ENCODE results near the gene KCNIP2. TPM values are rescaled to one million over a fixed set of nuclear protein-coding genes. Genes with fewer than 3 reads are reported as not detected.

The KCNIP2 gene
- polyA plus RNA-seq, 1 of the 3 experiments (the other 2 are of a cell fraction), result 1.0 TPM

DNA sequence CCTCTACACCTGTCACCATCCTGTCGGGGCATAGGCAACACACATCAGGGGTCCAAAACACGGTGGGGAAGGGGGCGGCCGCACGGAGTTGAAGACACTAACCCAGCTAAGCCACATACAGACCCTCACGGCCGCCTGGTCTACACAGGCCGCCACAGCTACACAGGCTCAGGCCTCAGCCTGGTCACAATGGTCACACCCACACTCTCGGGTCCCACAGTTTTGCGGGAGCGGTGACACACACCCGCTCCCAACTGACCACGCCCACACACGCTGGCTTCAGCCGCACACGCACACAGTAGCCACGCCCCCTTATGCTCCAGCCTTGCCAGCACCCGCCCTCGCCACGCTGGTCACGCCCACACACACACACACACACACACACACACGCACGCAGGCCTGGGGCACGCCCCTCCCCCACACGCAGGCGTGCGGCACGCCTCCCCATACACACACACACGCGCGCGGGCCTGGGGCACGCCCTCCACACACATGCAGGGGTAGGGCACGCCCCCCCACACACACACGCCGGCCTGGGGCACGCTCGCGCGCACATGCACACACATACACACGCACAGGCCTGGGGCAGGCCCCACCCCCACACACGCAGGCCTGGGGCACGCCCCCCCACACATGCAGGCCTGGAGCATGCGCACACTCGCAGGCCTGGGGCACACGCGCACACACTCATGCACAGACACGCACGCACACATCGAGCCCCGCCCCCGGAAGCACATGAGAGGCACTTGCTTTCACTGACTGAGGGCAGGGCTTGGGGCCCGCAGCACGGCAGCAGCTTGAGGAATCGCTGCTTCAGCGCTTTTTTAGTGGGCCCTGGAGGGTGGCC lies 13.1 kb downstream of the KCNIP2 start (continued):
- TF ChIP-seq, protein P1, sequence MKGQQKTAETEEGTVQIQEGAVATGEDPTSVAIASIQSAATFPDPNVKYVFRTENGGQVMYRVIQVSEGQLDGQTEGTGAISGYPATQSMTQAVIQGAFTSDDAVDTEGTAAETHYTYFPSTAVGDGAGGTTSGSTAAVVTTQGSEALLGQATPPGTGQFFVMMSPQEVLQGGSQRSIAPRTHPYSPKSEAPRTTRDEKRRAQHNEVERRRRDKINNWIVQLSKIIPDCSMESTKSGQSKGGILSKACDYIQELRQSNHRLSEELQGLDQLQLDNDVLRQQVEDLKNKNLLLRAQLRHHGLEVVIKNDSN (IDR thresholded peaks at IDR 0.05; ENCODE audit: borderline replicate concordance, low read depth), result no peak
- TF ChIP-seq, protein P2, sequence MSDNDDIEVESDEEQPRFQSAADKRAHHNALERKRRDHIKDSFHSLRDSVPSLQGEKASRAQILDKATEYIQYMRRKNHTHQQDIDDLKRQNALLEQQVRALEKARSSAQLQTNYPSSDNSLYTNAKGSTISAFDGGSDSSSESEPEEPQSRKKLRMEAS (IDR thresholded peaks at IDR 0.05; ENCODE audit: low read depth), result peak; percentile 87
- TF ChIP-seq RFX5 (IDR thresholded peaks at IDR 0.05; ENCODE audit: low read length), result no peak
- TF ChIP-seq SMC3 (IDR thresholded peaks at IDR 0.05; ENCODE audit: low read depth, low read length), result no peak
- TF ChIP-seq EP300 (IDR thresholded peaks at IDR 0.05; ENCODE audit: borderline replicate concordance in 1 of 2, low read depth in 1 of 2, low read length in 1 of 2), result no peak
- no peak; the same call in 1 of the 2 replicates for TF ChIP-seq TCF12 (IDR thresholded peaks at IDR 0.05)
- TF ChIP-seq, protein P3, sequence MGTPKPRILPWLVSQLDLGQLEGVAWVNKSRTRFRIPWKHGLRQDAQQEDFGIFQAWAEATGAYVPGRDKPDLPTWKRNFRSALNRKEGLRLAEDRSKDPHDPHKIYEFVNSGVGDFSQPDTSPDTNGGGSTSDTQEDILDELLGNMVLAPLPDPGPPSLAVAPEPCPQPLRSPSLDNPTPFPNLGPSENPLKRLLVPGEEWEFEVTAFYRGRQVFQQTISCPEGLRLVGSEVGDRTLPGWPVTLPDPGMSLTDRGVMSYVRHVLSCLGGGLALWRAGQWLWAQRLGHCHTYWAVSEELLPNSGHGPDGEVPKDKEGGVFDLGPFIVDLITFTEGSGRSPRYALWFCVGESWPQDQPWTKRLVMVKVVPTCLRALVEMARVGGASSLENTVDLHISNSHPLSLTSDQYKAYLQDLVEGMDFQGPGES (IDR thresholded peaks at IDR 0.05; ENCODE audit: low read depth, low read length), result no peak
- peak; percentile 44; the same call in 1 of the 2 replicates for TF ChIP-seq POLR2AphosphoS5 (IDR thresholded peaks at IDR 0.05; ENCODE audit: low read depth, low read length)
- TF ChIP-seq, protein P4, sequence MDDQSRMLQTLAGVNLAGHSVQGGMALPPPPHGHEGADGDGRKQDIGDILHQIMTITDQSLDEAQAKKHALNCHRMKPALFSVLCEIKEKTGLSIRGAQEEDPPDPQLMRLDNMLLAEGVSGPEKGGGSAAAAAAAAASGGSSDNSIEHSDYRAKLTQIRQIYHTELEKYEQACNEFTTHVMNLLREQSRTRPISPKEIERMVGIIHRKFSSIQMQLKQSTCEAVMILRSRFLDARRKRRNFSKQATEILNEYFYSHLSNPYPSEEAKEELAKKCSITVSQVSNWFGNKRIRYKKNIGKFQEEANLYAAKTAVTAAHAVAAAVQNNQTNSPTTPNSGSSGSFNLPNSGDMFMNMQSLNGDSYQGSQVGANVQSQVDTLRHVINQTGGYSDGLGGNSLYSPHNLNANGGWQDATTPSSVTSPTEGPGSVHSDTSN (IDR thresholded peaks at IDR 0.05), result no peak
- TF ChIP-seq FOSL2 (IDR thresholded peaks at IDR 0.05; ENCODE audit: borderline replicate concordance, low read depth), result no peak
- no peak for TF ChIP-seq YY1 (IDR thresholded peaks at IDR 0.05; ENCODE audit: low read depth)
- peak; percentile 72; the same call in 1 of the 2 replicates for TF ChIP-seq FOXJ3 (CRISPR knock-in tag; IDR thresholded peaks at IDR 0.05)
- TF ChIP-seq MXI1 (IDR thresholded peaks at IDR 0.05; ENCODE audit: low read depth, low read length), result peak; percentile 96
- peak; percentile 38; the same call in 1 of the 2 replicates for TF ChIP-seq GABPA (IDR thresholded peaks at IDR 0.05; ENCODE audit: low read depth)
- TF ChIP-seq, protein P5, sequence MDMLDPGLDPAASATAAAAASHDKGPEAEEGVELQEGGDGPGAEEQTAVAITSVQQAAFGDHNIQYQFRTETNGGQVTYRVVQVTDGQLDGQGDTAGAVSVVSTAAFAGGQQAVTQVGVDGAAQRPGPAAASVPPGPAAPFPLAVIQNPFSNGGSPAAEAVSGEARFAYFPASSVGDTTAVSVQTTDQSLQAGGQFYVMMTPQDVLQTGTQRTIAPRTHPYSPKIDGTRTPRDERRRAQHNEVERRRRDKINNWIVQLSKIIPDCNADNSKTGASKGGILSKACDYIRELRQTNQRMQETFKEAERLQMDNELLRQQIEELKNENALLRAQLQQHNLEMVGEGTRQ (IDR thresholded peaks at IDR 0.05; ENCODE audit: borderline replicate concordance, low read depth, low read length), result no peak
- TF ChIP-seq FOXM1 (IDR thresholded peaks at IDR 0.05; ENCODE audit: low read depth), result no peak
